Trophoblast cell (in vitro differentiated cells and primary cell): ENCODE data around the gene REEP6.
A peak's percentile ranks its signal among the peaks of the same experiment; 100 is the strongest.

Experiments used
- DNase-seq, 2 donors: peaks; one replicate each; pipeline ENCODE4 v3.0.0-alpha.2; 2016
- H2AFZ ChIP-seq: 2 replicates; pipeline ENCODE4 v1.6.1; 2013; ENCODE audit warnings: low read length, moderate library complexity, mild to moderate bottlenecking; ENCODE audit not compliant: insufficient read depth, poor library complexity
- H2AK5ac ChIP-seq: 2 replicates; pipeline ENCODE4 v1.6.1; 2013; ENCODE audit warnings: mild to moderate bottlenecking, low read length
- H2BK120ac ChIP-seq: 2 replicates; pipeline ENCODE4 v1.6.1; 2013; ENCODE audit warnings: low read length, mild to moderate bottlenecking, moderate library complexity; ENCODE audit not compliant: insufficient read depth, poor library complexity
- H2BK12ac ChIP-seq: 2 replicates; pipeline ENCODE4 v1.6.1; 2013; ENCODE audit warnings: mild to moderate bottlenecking, low read length, moderate library complexity
- H2BK5ac ChIP-seq: 2 replicates; pipeline ENCODE4 v1.6.1; 2013; ENCODE audit warnings: low read length, low read depth, moderate library complexity, mild to moderate bottlenecking; ENCODE audit not compliant: poor library complexity
- H3K14ac ChIP-seq: 2 replicates; pipeline ENCODE4 v1.6.1; 2013; ENCODE audit warnings: mild to moderate bottlenecking, low read length
- H3K18ac ChIP-seq: 2 replicates; pipeline ENCODE4 v1.6.1; 2013; ENCODE audit warnings: mild to moderate bottlenecking, low read length
- H3K23ac ChIP-seq: 2 replicates; pipeline ENCODE4 v1.6.1; 2013; ENCODE audit warnings: low read length
- H3K27ac ChIP-seq: 2 replicates; pipeline ENCODE4 v1.5.1; 2013; ENCODE audit warnings: low read depth, mild to moderate bottlenecking, inconsistent platforms, low read length, moderate library complexity
- H3K27me3 ChIP-seq: 2 replicates; pipeline ENCODE4 v1.6.1; 2013; ENCODE audit warnings: inconsistent platforms, mild to moderate bottlenecking, low read length, moderate library complexity; ENCODE audit not compliant: insufficient read depth
- H3K36me3 ChIP-seq, 2 experiments: 1 replicate in 1 of 2; 2 replicates in 1 of 2; pipeline ENCODE4 v1.6.1; 2013; ENCODE audit warnings: low read length in 2 of 2, mild to moderate bottlenecking in 2 of 2, moderate library complexity in 1 of 2; ENCODE audit not compliant: insufficient read depth in 2 of 2, control insufficient read depth in 1 of 2
- H3K4ac ChIP-seq: 2 replicates; pipeline ENCODE4 v1.6.1; 2013; ENCODE audit warnings: low read depth, mild to moderate bottlenecking, low read length, moderate library complexity
- H3K4me1 ChIP-seq, 2 experiments: 1 replicate in 1 of 2; 2 replicates in 1 of 2; pipeline ENCODE4 v1.6.1; 2013; ENCODE audit warnings: low read length in 2 of 2, mild to moderate bottlenecking in 2 of 2, moderate library complexity in 1 of 2; ENCODE audit not compliant: insufficient read depth in 2 of 2, control insufficient read depth in 1 of 2
- H3K4me2 ChIP-seq: 2 replicates; pipeline ENCODE4 v1.6.1; 2013; ENCODE audit warnings: inconsistent platforms, mild to moderate bottlenecking, low read length, moderate library complexity
- H3K4me3 ChIP-seq: 2 replicates; pipeline ENCODE4 v1.5.1; 2013; ENCODE audit warnings: mild to moderate bottlenecking, low read depth, low read length, inconsistent platforms
- H3K79me1 ChIP-seq: one replicate; pipeline ENCODE4 v1.6.1; 2013; ENCODE audit warnings: low read length
- H3K79me2 ChIP-seq: 2 replicates; pipeline ENCODE4 v1.6.1; 2013; ENCODE audit warnings: low read length, mild to moderate bottlenecking; ENCODE audit not compliant: control insufficient read depth, insufficient read depth, poor library complexity
- H3K9ac ChIP-seq: 2 replicates; pipeline ENCODE4 v1.6.1; 2013; ENCODE audit warnings: mild to moderate bottlenecking, low read length
- H3K9me3 ChIP-seq: 2 replicates; pipeline ENCODE4 v1.6.1; 2013; ENCODE audit warnings: low read depth, mild to moderate bottlenecking, control low read depth, inconsistent platforms, low read length; ENCODE audit not compliant: insufficient read depth
- H4K12ac ChIP-seq: 2 replicates; pipeline ENCODE4 v1.6.1; 2013; ENCODE audit warnings: low read depth, mild to moderate bottlenecking, low read length, moderate library complexity
- H4K8ac ChIP-seq: 2 replicates; pipeline ENCODE4 v1.6.1; 2013; ENCODE audit warnings: low read depth, mild to moderate bottlenecking, low read length, moderate library complexity
- H4K91ac ChIP-seq: one replicate; pipeline ENCODE4 v1.6.1; 2013; ENCODE audit warnings: low read depth, mild to moderate bottlenecking, low read length, moderate library complexity
- WGBS: extraction: QIAGEN DNeasy Blood & Tissue Kit; methylation state at CpG from one replicate; pipeline ENCODE4 v1.1.7; 2013; ENCODE audit warnings: missing lambda C conversion rate; ENCODE audit not compliant: insufficient read length, insufficient coverage; ENCODE audit errors: extremely low coverage; 5-methylcytosine and 5-hydroxymethylcytosine counted together

The REEP6 gene

DNA sequence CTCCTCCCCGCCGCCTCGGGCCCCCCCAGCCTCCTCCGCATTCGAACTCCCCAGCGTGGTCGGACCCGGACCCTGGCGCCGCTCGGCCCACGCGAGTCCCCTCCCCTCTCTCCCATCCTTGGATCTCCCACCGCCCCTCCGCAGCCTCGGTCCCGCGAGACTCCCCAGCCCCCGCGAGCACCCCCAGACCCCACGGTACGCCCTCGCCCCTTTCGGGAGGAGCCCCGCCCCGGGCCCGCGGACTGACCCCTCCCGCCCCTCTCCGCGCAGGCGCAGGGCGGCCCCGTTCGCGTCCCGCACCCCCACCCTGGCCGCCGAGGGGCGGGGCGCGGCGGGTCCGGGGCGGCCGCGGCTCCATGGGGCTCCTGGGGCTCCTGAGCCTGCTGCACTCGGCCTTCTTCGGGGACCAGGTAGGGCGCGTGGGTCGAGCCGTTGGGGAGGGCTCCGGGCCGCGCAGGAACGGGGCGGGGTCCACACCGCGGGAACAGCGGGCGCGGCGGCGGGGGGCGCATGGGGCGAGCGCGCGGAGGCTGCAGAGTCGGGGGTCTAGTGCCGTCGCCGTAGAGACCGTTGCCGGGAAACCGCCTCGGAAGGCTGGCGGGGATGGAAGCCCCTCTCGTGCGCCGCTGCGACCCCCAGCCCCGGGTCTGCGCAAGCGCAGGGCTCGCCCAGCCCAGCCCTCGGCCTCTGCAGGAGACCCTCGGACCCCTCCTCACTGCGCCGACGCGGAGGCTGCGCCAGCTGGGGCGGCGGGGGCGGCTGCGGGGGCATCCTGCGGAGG, 44.9 kb upstream of the REEP6 start:
- no peak overlapping the region for H4K91ac ChIP-seq
- no peak overlapping the region for H3K4ac ChIP-seq
- peak overlapping the region; percentile 60 for H3K4me3 ChIP-seq
- no peaks in the 10 kb centered on the region for H3K79me1 ChIP-seq
- no peak overlapping the region for H2AFZ ChIP-seq
- WGBS, result no CpG with 5 or more reads among the region's 99 CpGs
- no peak overlapping the region for H2BK12ac ChIP-seq
- H3K27me3 ChIP-seq, result peaks cover 49% of the 10 kb centered on the region
- H3K27ac ChIP-seq, result no peak overlapping the region
- H3K79me2 ChIP-seq, result no peaks in the 10 kb centered on the region
- peaks cover 16 to 17% of the 10 kb centered on the region in 2 experiments for H3K36me3 ChIP-seq
- H3K9me3 ChIP-seq, result peaks cover 9% of the 10 kb centered on the region
- no peak overlapping the region for H2BK5ac ChIP-seq
- no peak for DNase-seq
- no peak overlapping the region for H4K8ac ChIP-seq
- no peak overlapping the region for H3K9ac ChIP-seq
- no peak overlapping the region for H3K23ac ChIP-seq
- no peak overlapping the region for H2AK5ac ChIP-seq
- H3K18ac ChIP-seq, result no peak overlapping the region
- H2BK120ac ChIP-seq, result no peak overlapping the region
- peaks cover 6 to 12% of the 10 kb centered on the region in 2 experiments for H3K4me1 ChIP-seq
- no peak overlapping the region for H4K12ac ChIP-seq
- H3K14ac ChIP-seq, result no peak overlapping the region
- peak overlapping the region; percentile 44 for H3K4me2 ChIP-seq

DNA sequence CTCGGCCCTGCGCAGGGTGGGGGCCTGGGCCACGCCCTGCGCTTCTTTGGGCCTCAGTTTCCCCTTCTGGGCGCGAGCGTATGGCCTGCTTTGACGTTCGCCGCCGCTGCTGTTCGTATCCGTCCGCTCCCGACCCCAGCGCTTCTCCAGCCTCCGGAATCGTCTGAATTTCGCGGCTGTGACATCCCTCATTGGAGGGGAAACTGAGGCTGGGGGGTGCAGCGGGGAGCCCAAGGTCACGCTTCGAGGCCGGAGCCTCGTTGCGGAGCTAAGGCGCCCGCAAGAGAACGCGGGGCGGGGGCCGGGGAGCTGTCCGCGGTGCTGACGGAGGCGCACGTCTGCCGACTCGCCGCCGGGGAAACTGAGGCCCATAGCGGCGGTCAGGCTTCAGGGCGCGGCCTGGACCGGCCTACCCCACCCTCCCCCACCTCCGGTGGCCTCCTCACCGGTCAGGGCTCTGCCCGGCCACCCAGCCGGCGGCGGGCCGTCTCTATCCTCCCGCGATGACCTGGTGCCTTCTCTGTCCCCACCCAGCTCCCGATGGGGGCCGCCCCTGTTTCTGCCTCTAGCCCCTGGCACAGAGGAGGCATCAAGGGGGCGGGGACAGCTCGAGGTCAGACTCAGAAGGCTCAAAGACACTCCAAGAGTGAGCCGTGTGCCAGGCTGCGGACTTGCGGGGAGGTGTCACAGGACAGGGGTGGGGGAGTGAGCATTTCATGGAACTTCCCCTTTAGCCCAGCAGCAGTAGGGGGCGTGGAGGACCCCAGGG, 44.1 kb upstream of the REEP6 start:
- Histone ChIP-seq H3K4me2 (peak overlapping the region; percentile 44), H3K18ac (no peak overlapping the region), H3K27me3 (peaks cover 56% of the 10 kb centered on the region), H2AK5ac (no peak overlapping the region), H3K4me3 (peak overlapping the region; percentile 5), H3K79me2 (no peaks in the 10 kb centered on the region), H3K4ac (no peak overlapping the region), H3K36me3 (peaks cover 8 to 9% of the 10 kb centered on the region in 2 experiments), H3K4me1 (peaks cover 6 to 12% of the 10 kb centered on the region in 2 experiments), H3K9me3 (peaks cover 9% of the 10 kb centered on the region), H3K79me1 (no peaks in the 10 kb centered on the region), H2BK12ac (no peak overlapping the region), H4K91ac (no peak overlapping the region), H4K8ac (no peak overlapping the region), H3K14ac (no peak overlapping the region), H2BK5ac (no peak overlapping the region), H2BK120ac (no peak overlapping the region), H3K27ac (no peak overlapping the region), H3K23ac (no peak overlapping the region), H2AFZ (no peak overlapping the region), H3K9ac (no peak overlapping the region), H4K12ac (no peak overlapping the region)
- no CpG with 5 or more reads among the region's 63 CpGs for WGBS
- no peak for DNase-seq

DNA sequence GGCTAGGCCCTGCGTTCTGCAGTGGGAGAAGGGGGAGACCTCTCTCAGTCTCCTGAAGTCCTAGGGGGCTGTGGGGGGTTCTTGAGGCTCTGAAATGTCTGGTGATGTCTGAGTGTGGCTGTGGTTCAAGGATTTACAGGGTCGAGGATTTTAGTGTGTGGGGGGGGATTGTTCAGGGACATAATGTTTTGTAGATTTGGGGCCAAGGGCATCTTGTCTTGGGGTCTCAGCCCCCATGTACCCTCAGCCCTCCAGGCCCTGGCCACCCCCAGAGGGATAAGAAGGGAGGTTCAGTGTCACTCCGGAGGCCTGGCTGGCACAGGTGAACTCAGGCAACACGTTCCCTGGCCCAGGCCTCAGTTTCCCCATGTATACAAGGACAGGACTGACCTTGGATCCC, 43.5 kb upstream of the REEP6 start:
- no peak overlapping the region for H3K4ac ChIP-seq

DNA sequence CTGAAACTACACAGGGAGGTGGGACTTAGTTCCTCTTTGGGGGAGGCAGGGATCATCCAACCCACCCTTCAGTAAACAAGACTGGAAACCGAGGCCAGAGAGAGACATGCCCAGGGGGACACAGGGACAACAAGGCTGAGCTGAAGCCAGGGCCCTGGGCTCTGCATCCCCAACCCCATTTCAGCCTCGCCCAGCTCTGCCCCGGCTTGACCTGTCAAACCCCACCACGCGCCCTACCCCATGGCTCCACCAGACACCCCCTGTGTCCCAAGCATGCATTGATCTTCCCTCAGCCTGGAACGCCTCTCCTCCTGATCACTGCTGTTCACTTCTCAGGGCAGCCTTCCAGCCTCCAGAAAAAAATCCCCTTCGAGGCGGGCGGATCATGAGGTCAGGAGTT, 43.0 kb upstream of the REEP6 start:
- no peak overlapping the region for H2BK5ac ChIP-seq
- DNase-seq, result no peak
- H3K23ac ChIP-seq, result no peak overlapping the region
- H3K27ac ChIP-seq, result no peak overlapping the region
- peaks cover 6 to 12% of the 10 kb centered on the region in 2 experiments for H3K4me1 ChIP-seq
- no peak overlapping the region for H2AK5ac ChIP-seq
- H3K27me3 ChIP-seq, result peaks cover 63% of the 10 kb centered on the region
- no peak overlapping the region for H3K9ac ChIP-seq
- H2BK12ac ChIP-seq, result no peak overlapping the region
- no peak overlapping the region for H3K4ac ChIP-seq
- no peaks in the 10 kb centered on the region for H3K79me1 ChIP-seq
- peaks cover 0 to 1% of the 10 kb centered on the region in 2 experiments for H3K36me3 ChIP-seq
- H4K12ac ChIP-seq, result no peak overlapping the region
- no peak overlapping the region for H3K4me2 ChIP-seq
- no CpG with 5 or more reads among the region's 9 CpGs for WGBS
- no peak overlapping the region for H3K14ac ChIP-seq
- H4K8ac ChIP-seq, result no peak overlapping the region
- H3K79me2 ChIP-seq, result no peaks in the 10 kb centered on the region
- H4K91ac ChIP-seq, result no peak overlapping the region
- H3K9me3 ChIP-seq, result peaks cover 11% of the 10 kb centered on the region
- no peak overlapping the region for H3K18ac ChIP-seq
- H2AFZ ChIP-seq, result no peak overlapping the region
- no peak overlapping the region for H2BK120ac ChIP-seq
- H3K4me3 ChIP-seq, result no peak overlapping the region

More for the DNA sequence above, 43.5 kb upstream of the REEP6 start:
- DNase-seq, result no peak
- H3K4me3 ChIP-seq, result no peak overlapping the region
- no peak overlapping the region for H4K12ac ChIP-seq
- H3K27me3 ChIP-seq, result peaks cover 62% of the 10 kb centered on the region
- no peak overlapping the region for H3K14ac ChIP-seq
- H3K79me1 ChIP-seq, result no peaks in the 10 kb centered on the region
- no peak overlapping the region for H3K27ac ChIP-seq
- H4K91ac ChIP-seq, result no peak overlapping the region
- H2AK5ac ChIP-seq, result no peak overlapping the region
- no peaks in the 10 kb centered on the region for H3K79me2 ChIP-seq
- no peak overlapping the region for H4K8ac ChIP-seq
- H3K36me3 ChIP-seq, result peaks cover 4% of the 10 kb centered on the region in 2 experiments
- H3K18ac ChIP-seq, result no peak overlapping the region
- H3K9ac ChIP-seq, result no peak overlapping the region
- H2AFZ ChIP-seq, result no peak overlapping the region
- no CpG with 5 or more reads among the region's 4 CpGs for WGBS
- peaks cover 9% of the 10 kb centered on the region for H3K9me3 ChIP-seq
- H2BK12ac ChIP-seq, result no peak overlapping the region
- H3K4me1 ChIP-seq, result peaks cover 6 to 12% of the 10 kb centered on the region in 2 experiments
- H2BK5ac ChIP-seq, result no peak overlapping the region
- H2BK120ac ChIP-seq, result no peak overlapping the region
- H3K23ac ChIP-seq, result no peak overlapping the region
- no peak overlapping the region for H3K4me2 ChIP-seq
